ENCODE data around the gene MGLL.

GRCh38 chr3:127740136-127740915, 82.0 kb downstream of the MGLL start:
- TF ChIP-seq CTCF (IDR thresholded peaks at IDR 0.05; ENCODE audit: borderline replicate concordance, extremely low read depth, low read length, poor library complexity, severe bottlenecking) (no peak), EZH2 (IDR thresholded peaks at IDR 0.05; ENCODE audit: borderline replicate concordance, low read depth, low read length, severe bottlenecking) (no peak)
